ENCODE results near the gene ADCY5.

ADCY5 gene

GRCh38 chr3:123338620-123339061 lies 110.2 kb downstream of the ADCY5 start:
- FAIRE-seq: no peak

- no peak for FAIRE-seq
These were observed 110.8 kb downstream of the ADCY5 start for GRCh38 chr3:123337948-123338619.

GRCh38 chr3:123337226-123337625 lies 111.7 kb downstream of the ADCY5 start:
- no peak for FAIRE-seq

GRCh38 chr3:123336441-123336851 lies 112.4 kb downstream of the ADCY5 start:
- FAIRE-seq: no peak

- FAIRE-seq: no peak
These were observed 112.9 kb downstream of the ADCY5 start for GRCh38 chr3:123336001-123336400.

GRCh38 chr3:123335007-123335670 lies 113.8 kb downstream of the ADCY5 start:
- no peak for FAIRE-seq

- no peak for FAIRE-seq
These were observed 114.8 kb downstream of the ADCY5 start for GRCh38 chr3:123334056-123334455.

- FAIRE-seq: no peak
These were observed 115.5 kb downstream of the ADCY5 start for GRCh38 chr3:123333401-123333800.

- FAIRE-seq: no peak
These were observed 116.7 kb downstream of the ADCY5 start for GRCh38 chr3:123332124-123332641.

GRCh38 chr3:123331651-123332050 lies 117.2 kb downstream of the ADCY5 start:
- FAIRE-seq: no peak

- FAIRE-seq: no peak
These were observed 117.9 kb downstream of the ADCY5 start for GRCh38 chr3:123331006-123331405.

- FAIRE-seq: no peak
These were observed 118.4 kb downstream of the ADCY5 start for GRCh38 chr3:123330441-123330991.

- FAIRE-seq: no peak
These were observed 119.1 kb downstream of the ADCY5 start for GRCh38 chr3:123329636-123330340.

- no peak for FAIRE-seq
These were observed 119.8 kb downstream of the ADCY5 start for GRCh38 chr3:123328851-123329635.

- FAIRE-seq: no peak
These were observed 120.7 kb downstream of the ADCY5 start for GRCh38 chr3:123327956-123328850.

- no peak for FAIRE-seq
These were observed 121.4 kb downstream of the ADCY5 start for GRCh38 chr3:123327480-123327879.

GRCh38 chr3:123326531-123326930 lies 122.4 kb downstream of the ADCY5 start:
- FAIRE-seq: no peak

- no peak for FAIRE-seq
These were observed 123.1 kb downstream of the ADCY5 start for GRCh38 chr3:123325766-123326256.

- no peak for FAIRE-seq
These were observed 123.8 kb downstream of the ADCY5 start for GRCh38 chr3:123324880-123325765.

GRCh38 chr3:123323781-123324180 lies 125.1 kb downstream of the ADCY5 start:
- no peak for FAIRE-seq
